Keratinocyte (primary cell): ENCODE data around the gene FCRL1. TPM values are rescaled to one million over a fixed set of nuclear protein-coding genes. Genes with fewer than 3 reads are reported as not detected.

Experiments
- DNase-seq: peaks from one replicate; pipeline ENCODE4 v3.0.0-alpha.2; 2011; ENCODE audit warnings: low read depth, missing footprints, low spot score
- FAIRE-seq: peaks from 2 replicates; lab custom pipeline; 2011; peaks lifted over from hg19 to GRCh38; lab: Jason Lieb, UNC
- H2AFZ ChIP-seq: 2 replicates; pipeline ENCODE4 v1.6.0; 2012; ENCODE audit warnings: low read length, control low read depth, inconsistent platforms; ENCODE audit not compliant: control insufficient read depth
- H3K27ac ChIP-seq: 2 replicates; pipeline ENCODE4 v1.5.1; 2011; ENCODE audit warnings: low read length; ENCODE audit not compliant: control insufficient read depth, insufficient read depth
- H3K27me3 ChIP-seq: 3 replicates; pipeline ENCODE4 v1.6.0; 2011; ENCODE audit warnings: low read length; ENCODE audit not compliant: control insufficient read depth, insufficient read depth; ENCODE audit errors: extremely low read depth
- H3K36me3 ChIP-seq, 2 experiments: 2 replicates in 1 of 2; 3 replicates in 1 of 2; pipeline ENCODE4 v1.5.1; 2011; ENCODE audit warnings: low read length in 2 of 2, mild to moderate bottlenecking in 1 of 2; ENCODE audit not compliant: control insufficient read depth in 2 of 2, insufficient read depth in 2 of 2; ENCODE audit errors: extremely low read depth in 1 of 2
- H3K4me1 ChIP-seq: 3 replicates; pipeline ENCODE4 v1.5.1; 2011; ENCODE audit warnings: low read length; ENCODE audit not compliant: control insufficient read depth, insufficient read depth; ENCODE audit errors: extremely low read depth
- H3K4me2 ChIP-seq: 3 replicates; pipeline ENCODE4 v1.6.0; 2011; ENCODE audit warnings: low read depth, low read length; ENCODE audit not compliant: control insufficient read depth, insufficient read depth; ENCODE audit errors: extremely low read depth
- H3K4me3 ChIP-seq, 3 experiments: fragments of 200-600 bp in 1 of 3; sonication (generic) in 1 of 3; 2 replicates in 2 of 3; 3 replicates in 1 of 3; pipeline ENCODE4 v1.5.1; 2011 to 2016; ENCODE audit warnings: low read length in 3 of 3, mild to moderate bottlenecking in 3 of 3, control low read depth in 2 of 3, inconsistent platforms in 1 of 3, low read depth in 1 of 3, mixed read lengths in 1 of 3, mixed run types in 1 of 3, moderate library complexity in 1 of 3; ENCODE audit not compliant: control insufficient read depth in 2 of 3, insufficient read depth in 2 of 3; ENCODE audit errors: extremely low read depth in 1 of 3
- H3K79me2 ChIP-seq: 2 replicates; pipeline ENCODE4 v1.6.0; 2012; ENCODE audit warnings: low read length; ENCODE audit not compliant: control insufficient read depth, insufficient read depth
- H3K9ac ChIP-seq: 3 replicates; pipeline ENCODE4 v1.6.0; 2011; ENCODE audit warnings: low read length; ENCODE audit not compliant: control insufficient read depth, insufficient read depth; ENCODE audit errors: extremely low read depth
- H3K9me1 ChIP-seq: 3 replicates; pipeline ENCODE4 v1.6.0; 2011; ENCODE audit warnings: low read length; ENCODE audit not compliant: control insufficient read depth, insufficient read depth; ENCODE audit errors: extremely low read depth
- H3K9me3 ChIP-seq: 2 replicates; pipeline ENCODE4 v1.5.1; 2012; ENCODE audit warnings: low read depth, low read length; ENCODE audit not compliant: control insufficient read depth
- H4K20me1 ChIP-seq: 3 replicates; pipeline ENCODE4 v1.6.0; 2011; ENCODE audit warnings: low read length; ENCODE audit not compliant: control insufficient read depth, insufficient read depth; ENCODE audit errors: extremely low read depth
- CTCF ChIP-seq, 3 experiments: IDR thresholded peaks in 1 of 3; conservative IDR thresholded peaks in 1 of 3; optimal IDR thresholded peaks in 1 of 3; 2 replicates in 2 of 3; 3 replicates in 1 of 3; pipeline versions ENCODE3 to v1.5.1; 2011; ENCODE audit warnings: low read length in 3 of 3, mild to moderate bottlenecking in 3 of 3, moderate library complexity in 2 of 3, control low read depth in 1 of 3, inconsistent platforms in 1 of 3; ENCODE audit not compliant: insufficient read depth in 2 of 3; ENCODE audit errors: extremely low read depth in 1 of 3
- EZH2 ChIP-seq: IDR thresholded peaks from one replicate; pipeline ENCODE4 v1.6.1; 2012; ENCODE audit warnings: inconsistent platforms, mild to moderate bottlenecking, low read length, moderate library complexity
- dilution Hi-C: fragments of 300-500 bp; cut with MboI; formaldehyde crosslinking; loops from one replicate; pipeline ENCODE4 v1.7.0; 2020; ENCODE audit warnings: low sequenced_read_pairs; ENCODE audit not compliant: extremely low pct_ligation_motif_present
- polyA plus RNA-seq, 5 experiments: library from polyadenylated mRNA; depleted of rRNA in 3 of 5; stranded (reverse) in 3 of 5; stranded (forward) in 1 of 5; unstranded in 1 of 5; fragments of >200 nt; gene quantifications; 1 replicate in 1 of 5; 2 replicates in 3 of 5; 3 replicates in 1 of 5; pipeline versions ENCODE4 v1.2.1 to v1.2.3, GENCODE V29; 2011 to 2012; ENCODE audit warnings: missing spikeins in 2 of 5, low read depth in 1 of 5, low replicate concordance in 1 of 5

FCRL1 gene
- polyA plus RNA-seq, 1 donor (not counting 4 experiments of a cell fraction or from before 2014, with no cell fraction given), result not detected

DNA sequence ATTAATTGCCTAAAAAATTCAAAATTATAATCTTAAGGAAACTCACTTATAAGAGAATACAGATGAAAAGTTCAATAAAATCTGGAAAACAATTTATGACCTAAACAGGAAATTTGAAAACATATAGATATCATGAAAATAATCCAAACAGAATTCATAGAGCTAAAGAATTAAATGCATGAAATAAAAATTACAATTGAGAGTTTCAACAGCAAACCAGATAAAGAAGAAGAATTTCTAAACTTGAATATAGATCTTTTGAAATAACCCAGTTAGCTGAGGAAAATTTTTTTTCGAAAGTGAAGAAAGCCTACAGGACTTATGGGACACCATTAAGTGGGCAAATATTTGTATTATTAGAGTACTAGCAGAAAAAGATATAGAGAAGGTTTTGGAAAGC lies 6.7 kb downstream of the FCRL1 start:
- Histone ChIP-seq H4K20me1 (no peaks in the 10 kb centered on the region), H3K4me2 (no peak overlapping the region), H3K4me3 (no peak overlapping the region), H3K79me2 (no peaks in the 10 kb centered on the region), H3K9ac (no peak overlapping the region), H3K9me3 (peaks cover 3% of the 10 kb centered on the region), H3K9me1 (no peaks in the 10 kb centered on the region), H2AFZ (no peak overlapping the region), H3K4me1 (no peaks in the 10 kb centered on the region), H3K27me3 (no peaks in the 10 kb centered on the region), H3K36me3 (no peaks in the 10 kb centered on the region), H3K27ac (no peak overlapping the region)
- FAIRE-seq (no peak), DNase-seq (no peak)
- TF ChIP-seq CTCF (optimal IDR thresholded peaks at IDR 0.05 in 1 of 3, IDR thresholded peaks at IDR 0.05 in 1 of 3, conservative IDR thresholded peaks at IDR 0.05 in 1 of 3; ENCODE audit: extremely low read depth in 1 of 3, insufficient read depth in 2 of 3, low read length in 3 of 3) (no peak), EZH2 (no peak)
- dilution Hi-C loops, result no loop called here

GRCh38 chr1:157806431-157807149 lies 13.3 kb downstream of the FCRL1 start:
- H3K27ac ChIP-seq, result no peak overlapping the region
- no peak overlapping the region for H3K4me2 ChIP-seq
- no peaks in the 10 kb centered on the region for H3K36me3 ChIP-seq
- no peak overlapping the region for H3K4me3 ChIP-seq
- no peaks in the 10 kb centered on the region for H3K9me3 ChIP-seq
- TF ChIP-seq CTCF (optimal IDR thresholded peaks at IDR 0.05 in 1 of 3, IDR thresholded peaks at IDR 0.05 in 1 of 3, conservative IDR thresholded peaks at IDR 0.05 in 1 of 3; ENCODE audit: extremely low read depth in 1 of 3, insufficient read depth in 2 of 3, low read length in 3 of 3) (no peak), EZH2 (no peak)
- dilution Hi-C loops, result no loop called here
- H3K79me2 ChIP-seq, result no peaks in the 10 kb centered on the region
- H3K4me1 ChIP-seq, result no peaks in the 10 kb centered on the region
- no peaks in the 10 kb centered on the region for H3K9me1 ChIP-seq
- DNase-seq (no peak), FAIRE-seq (no peak)
- H3K27me3 ChIP-seq, result no peaks in the 10 kb centered on the region
- no peak overlapping the region for H2AFZ ChIP-seq
- H4K20me1 ChIP-seq, result no peaks in the 10 kb centered on the region
- no peak overlapping the region for H3K9ac ChIP-seq
